Upper lobe of left lung (tissue), 4 donors: ENCODE data around the gene ASH1L.

Experiments
- CTCF ChIP-seq, 6 experiments: fragments of 450-650 bp in 4 of 6; fragments of 200-600 bp in 2 of 6; sonication (generic) in 2 of 6; IDR thresholded peaks; one replicate each; pipeline ENCODE4 v1.5.1; 2016 to 2019; ENCODE audit warnings: antibody characterized with exemption in 6 of 6
- EP300 ChIP-seq, 4 donors: sonication (generic); formaldehyde crosslinking; IDR thresholded peaks; one replicate each; pipeline ENCODE4 v1.5.1; 2017; ENCODE audit warnings: antibody characterized with exemption in 4 of 4, control low read depth in 2 of 4

- TF ChIP-seq CTCF (IDR thresholded peaks at IDR 0.05): no peak
- TF ChIP-seq EP300 (IDR thresholded peaks at IDR 0.05): no peak
Measured at GRCh38 chr1:155410931-155411330, 151.7 kb downstream of the ASH1L start.
